ENCODE data around the gene AQP7.

DNA sequence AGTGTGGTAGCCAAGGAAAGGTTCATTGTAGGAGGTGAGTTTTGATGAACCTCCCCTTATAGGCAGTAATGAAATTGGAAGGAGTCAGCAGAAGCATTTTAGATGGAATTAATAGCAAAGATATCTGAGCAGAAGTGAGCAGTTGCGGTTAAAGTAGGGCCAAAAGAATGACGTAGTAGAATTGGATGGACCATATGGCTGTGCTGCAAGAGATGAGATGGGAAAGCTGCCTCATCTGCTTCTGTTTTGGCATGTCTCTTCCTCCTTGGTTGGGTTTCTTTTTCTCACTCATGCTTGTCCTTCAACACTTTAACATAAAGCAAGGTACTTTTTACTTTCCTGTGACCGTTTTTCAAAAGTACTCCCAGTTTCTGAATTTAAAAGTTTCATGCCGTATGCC, 55.8 kb downstream of the AQP7 start:
- TF ChIP-seq, protein P1, sequence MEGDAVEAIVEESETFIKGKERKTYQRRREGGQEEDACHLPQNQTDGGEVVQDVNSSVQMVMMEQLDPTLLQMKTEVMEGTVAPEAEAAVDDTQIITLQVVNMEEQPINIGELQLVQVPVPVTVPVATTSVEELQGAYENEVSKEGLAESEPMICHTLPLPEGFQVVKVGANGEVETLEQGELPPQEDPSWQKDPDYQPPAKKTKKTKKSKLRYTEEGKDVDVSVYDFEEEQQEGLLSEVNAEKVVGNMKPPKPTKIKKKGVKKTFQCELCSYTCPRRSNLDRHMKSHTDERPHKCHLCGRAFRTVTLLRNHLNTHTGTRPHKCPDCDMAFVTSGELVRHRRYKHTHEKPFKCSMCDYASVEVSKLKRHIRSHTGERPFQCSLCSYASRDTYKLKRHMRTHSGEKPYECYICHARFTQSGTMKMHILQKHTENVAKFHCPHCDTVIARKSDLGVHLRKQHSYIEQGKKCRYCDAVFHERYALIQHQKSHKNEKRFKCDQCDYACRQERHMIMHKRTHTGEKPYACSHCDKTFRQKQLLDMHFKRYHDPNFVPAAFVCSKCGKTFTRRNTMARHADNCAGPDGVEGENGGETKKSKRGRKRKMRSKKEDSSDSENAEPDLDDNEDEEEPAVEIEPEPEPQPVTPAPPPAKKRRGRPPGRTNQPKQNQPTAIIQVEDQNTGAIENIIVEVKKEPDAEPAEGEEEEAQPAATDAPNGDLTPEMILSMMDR (IDR thresholded peaks at IDR 0.05): no peak
- TF ChIP-seq POLR2AphosphoS5 (IDR thresholded peaks at IDR 0.05) (no peak), POLR2A (IDR thresholded peaks at IDR 0.05) (no peak)
